Measurements from ENCODE around the gene EVA1C.

GRCh38 chr21:32559006-32559610 lies 146.6 kb downstream of the EVA1C start:
- TF ChIP-seq CTCF (IDR thresholded peaks at IDR 0.05; ENCODE audit: poor library complexity, severe bottlenecking) (no peak), MXI1 (conservative IDR thresholded peaks at IDR 0.05; ENCODE audit: poor library complexity, severe bottlenecking) (no peak)
